ENCODE results near the gene ESRRB.

ESRRB gene

DNA sequence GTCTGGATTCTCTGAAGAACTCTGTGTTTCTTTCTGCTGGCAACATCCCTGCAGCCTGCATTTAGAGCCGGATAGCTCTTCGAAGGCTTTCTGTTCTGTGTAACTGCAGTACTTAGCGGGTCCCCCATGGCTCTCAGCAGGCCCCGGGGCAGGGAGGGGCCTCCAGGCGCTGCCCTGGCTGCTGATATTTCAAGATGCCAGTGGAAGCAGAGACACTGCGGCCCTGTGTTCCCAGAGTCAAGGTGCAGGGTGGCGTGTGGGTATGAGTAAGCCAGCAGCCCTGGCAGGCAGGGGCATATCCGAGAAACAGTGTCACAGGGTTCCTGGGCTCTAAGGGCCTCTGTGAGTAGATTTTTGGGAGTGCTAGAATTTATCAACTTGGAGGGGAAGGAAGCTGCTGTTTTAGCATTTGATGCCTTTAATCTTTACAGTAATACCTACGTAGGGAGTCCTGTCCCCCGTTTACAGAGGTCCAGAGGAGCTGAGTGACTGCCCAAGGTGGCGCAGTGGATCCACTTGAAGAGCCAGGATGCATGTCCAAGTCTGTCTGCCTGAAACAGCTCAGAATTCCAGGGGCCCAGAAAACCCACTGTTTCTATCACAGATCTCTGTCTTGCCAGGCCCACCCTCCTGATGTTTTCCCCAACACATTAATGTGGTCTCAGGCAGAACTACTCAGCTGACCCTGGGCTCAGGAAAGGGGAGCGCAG, 16.2 kb downstream of the ESRRB start:
- intact Hi-C loops (cut with DNase I), result no loop called here
- DNase-seq, result peak in 1 of 42 donors; percentile 11

DNA sequence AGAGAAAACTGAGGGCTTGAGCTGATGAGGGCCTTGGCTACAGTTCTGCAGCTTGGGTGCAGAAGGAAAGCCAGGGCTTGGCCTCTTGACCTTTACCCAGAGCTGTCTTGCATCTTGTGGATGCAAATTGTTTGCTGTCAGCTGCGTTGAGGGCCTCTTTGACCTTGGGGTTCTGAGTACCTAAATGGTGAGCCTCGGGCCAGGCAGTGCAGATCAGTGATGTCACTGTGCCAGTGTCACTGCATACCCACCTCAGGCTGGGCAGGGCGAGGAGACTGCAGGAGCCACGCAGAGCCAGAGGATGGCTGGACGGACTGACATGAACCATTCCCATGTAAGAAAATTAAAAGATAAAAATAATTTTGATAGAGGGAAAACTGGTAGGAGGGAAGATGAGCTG, 18.6 kb downstream of the ESRRB start:
- intact Hi-C loops (cut with DNase I), result no loop called here
- no peak for DNase-seq

DNA sequence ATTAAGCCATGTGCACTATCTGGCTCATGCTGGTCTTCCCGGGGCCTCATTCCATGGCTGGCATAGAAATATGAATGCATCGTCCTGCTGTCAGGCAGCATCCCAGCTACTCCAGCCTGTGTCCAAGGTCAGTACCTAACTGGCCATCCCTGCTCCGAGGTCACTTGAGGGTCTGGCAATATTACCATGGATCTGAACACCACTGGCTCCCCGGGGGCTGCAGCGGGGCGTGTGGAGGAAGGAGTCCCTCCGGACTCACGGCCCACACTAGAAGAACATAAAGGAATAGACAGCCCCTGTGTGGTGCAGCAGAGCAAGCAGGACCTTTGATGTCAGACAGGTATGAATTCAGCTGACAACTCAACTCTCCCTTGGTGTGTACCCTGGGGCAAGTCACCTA, 19.2 kb downstream of the ESRRB start:
- intact Hi-C loops (cut with DNase I), result no loop called here
- no peak for DNase-seq

DNA sequence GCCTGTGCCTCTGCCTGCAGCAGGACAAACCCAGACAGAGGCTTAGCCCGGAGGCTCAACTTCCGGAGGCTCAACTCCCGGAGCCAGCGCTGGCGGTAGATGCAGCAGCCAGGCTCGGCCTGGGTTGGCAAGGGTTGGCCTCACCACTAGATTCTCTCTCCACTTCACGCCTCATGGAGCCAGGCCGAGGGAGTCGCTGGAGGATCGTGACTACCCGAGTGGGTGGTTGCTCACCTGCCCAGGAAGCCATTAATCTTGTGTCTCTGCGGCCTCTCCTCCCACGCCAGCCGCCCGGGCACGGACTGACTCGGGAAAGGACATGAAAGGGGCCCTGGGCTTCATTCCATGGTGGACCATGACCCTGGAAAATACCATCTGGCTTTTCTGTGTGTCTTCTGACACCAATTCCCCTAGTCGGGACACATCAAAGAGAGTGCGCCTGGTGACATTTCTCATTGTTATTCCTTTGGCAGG, 20.8 kb downstream of the ESRRB start:
- no peak for DNase-seq
- intact Hi-C loops (cut with DNase I), result no loop called here

DNA sequence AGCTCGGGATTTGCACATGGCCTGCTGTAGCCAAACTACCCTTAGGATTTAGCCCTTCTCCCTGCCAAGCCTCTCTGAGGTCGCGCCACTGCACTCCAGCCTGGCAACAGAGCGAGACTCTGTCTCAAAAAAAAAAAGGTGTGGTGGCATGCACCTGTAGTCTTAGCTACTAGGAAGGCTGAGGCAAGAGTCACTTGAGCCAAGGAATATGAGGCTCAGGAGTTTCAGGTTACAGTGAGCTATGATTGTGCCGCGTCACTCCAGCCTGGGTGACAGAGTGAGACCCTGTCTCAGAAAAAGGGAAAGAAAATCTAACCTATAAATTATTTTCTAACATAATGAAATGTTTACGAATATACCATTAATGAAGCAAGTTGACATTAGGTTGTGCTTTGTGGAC, 29.7 kb downstream of the ESRRB start:
- DNase-seq, result no peak
- intact Hi-C loops (cut with DNase I), result no loop called here

GRCh38 chr14:76407449-76408150, 31.7 kb downstream of the ESRRB start:
- intact Hi-C loops (cut with DNase I), result no loop called here
- DNase-seq, result no peak

DNA sequence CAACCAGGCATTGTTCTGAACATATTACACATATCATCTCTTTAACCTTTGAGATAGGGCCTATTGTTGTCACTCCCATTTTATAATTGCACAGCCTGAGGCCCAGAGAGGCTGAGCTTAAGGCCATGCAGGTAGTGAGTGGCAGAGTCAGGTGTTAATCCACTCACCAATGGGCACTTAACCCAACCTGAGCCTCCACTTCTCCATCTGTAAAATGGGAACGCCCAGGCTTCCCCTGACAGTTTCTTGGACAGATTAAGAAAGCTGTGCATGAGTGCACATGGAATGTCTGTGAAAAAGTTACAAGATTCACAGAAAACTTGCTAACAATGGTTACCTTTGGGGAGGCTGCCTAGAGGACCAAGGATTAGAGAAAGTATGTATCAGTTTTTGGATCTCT, 32.9 kb downstream of the ESRRB start:
- intact Hi-C loops (cut with DNase I), result no loop called here
- DNase-seq, result no peak

GRCh38 chr14:76412501-76412900, 36.6 kb downstream of the ESRRB start:
- peak in 16 of 42 donors; percentile 2 to 67 (median 20) for DNase-seq
- intact Hi-C loops (cut with DNase I), result no loop called here

- intact Hi-C loops (cut with DNase I), result no loop called here
- peak in 1 of 42 donors; percentile 11 for DNase-seq
Measured at GRCh38 chr14:76413106-76413961, 37.4 kb downstream of the ESRRB start.

DNA sequence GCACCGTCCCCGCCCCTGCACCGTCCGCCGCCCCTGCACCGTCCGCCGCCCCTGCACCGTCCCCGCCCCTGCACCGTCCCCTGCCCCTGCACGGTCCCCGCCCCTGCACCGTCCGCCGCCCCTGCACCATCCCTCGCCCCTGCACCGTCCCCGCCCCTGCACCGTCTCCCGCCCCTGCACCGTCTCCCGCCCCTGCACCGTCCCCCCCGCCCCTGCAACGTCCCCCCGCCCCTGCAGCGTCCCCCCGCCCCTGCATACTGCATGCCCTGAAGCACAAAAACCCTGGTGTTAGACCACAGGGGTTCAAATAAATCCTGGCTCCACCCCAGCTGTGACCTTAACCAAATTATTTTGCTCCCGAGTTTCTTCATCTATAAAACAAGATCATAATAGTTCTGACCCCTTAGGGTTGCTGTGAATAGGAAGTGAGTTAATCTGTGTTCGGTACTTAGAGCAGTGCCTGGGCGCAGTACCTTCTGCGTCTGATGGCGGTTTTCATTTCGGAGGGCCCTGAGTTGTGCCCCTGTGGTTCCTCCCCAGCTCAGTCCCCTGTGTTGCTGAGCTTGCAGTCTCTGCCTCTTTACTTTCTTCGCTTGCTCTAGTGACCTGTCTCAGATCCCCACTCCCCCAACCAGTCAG, 38.1 kb downstream of the ESRRB start:
- no peak for DNase-seq
- intact Hi-C loops (cut with DNase I), result no loop called here

GRCh38 chr14:76419399-76419798, 43.5 kb downstream of the ESRRB start:
- intact Hi-C loops (cut with DNase I), result no loop called here
- no peak for DNase-seq

DNA sequence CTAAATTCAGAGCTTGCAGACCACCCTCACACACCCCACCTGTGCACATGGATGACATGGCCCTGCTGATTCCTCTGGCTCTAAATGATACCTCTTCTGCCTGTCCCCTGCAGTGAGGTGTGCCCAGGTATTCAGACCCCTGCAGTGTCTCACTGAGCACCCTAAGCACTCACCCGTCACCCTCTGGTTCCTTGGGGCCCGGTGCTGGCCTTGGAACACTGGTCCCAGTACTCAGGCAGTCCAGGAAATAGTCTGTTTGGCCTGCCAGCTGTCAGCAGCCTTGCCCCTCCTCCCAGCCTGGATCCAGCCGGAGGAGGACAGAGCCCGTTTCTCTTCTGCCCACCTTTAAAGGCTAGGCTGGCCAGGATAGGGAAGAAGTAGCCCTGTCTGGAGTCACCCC, 44.9 kb downstream of the ESRRB start:
- intact Hi-C loops (cut with DNase I), result no loop called here
- no peak for DNase-seq

DNA sequence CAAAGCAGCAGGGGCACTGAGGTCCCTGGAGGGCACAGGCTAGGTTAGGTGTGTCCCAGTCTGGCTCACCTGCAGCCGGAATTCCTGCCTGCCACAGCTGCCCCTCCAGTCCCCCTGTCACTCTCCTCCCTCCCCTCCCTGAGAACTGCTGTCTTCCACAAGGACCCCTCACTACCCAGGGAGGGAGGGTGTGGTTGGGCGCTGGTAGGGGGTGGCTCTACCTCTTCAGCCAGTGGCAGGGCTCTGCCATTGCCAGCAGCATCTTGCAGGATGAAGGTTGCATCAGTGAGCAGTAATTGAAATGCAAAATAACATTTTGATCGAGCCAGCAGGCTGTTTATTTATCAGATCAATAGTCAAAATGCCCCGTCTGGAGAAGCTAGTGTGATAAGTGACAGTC, 45.7 kb downstream of the ESRRB start:
- DNase-seq, result no peak
- intact Hi-C loops (cut with DNase I), result no loop called here

DNA sequence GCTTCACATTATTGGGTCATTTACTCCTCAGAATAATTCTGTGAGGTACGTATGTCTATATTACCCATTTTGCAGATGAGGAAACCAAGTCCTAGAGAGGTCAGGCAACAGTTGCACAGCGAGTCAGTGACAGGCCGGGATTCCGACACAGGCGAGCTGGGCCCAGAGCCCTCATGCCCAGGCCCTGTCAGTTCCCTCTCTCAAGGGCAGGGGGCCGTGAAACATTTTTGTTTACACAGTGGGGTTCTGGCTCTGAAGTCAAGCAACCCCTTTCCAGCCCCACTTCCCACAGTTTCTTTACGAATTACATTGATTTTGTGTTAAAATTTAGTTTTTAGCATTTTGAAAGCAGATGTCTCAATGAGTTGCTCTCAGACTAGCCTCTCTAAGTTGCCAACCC, 46.7 kb downstream of the ESRRB start:
- DNase-seq, result no peak
- intact Hi-C loops (cut with DNase I), result no loop called here

GRCh38 chr14:76423534-76423933, 47.6 kb downstream of the ESRRB start:
- intact Hi-C loops (cut with DNase I), result no loop called here
- no peak for DNase-seq

DNA sequence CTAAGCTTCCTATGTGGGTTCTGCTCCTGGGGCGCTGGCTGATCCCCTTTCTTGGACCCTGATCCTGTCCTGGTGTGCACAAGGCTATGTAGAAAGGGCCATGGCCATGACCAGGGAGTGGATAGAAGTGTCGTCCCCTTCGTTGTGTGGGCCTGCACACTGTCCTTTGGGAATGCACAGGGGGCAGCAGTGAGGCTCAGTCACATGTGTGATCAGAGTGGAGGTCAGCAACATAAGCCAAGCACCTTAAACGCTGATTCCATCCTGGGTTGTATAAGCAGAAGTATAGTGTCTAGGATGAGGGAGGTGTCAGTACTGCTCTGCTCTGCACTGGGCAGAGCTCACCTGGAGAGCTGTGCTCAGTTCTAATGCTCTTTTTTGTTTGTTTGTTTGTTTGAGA, 48.4 kb downstream of the ESRRB start:
- intact Hi-C loops (cut with DNase I), result no loop called here
- no peak for DNase-seq

GRCh38 chr14:76426161-76426696, 50.3 kb downstream of the ESRRB start:
- intact Hi-C loops (cut with DNase I), result no loop called here
- DNase-seq, result no peak

DNA sequence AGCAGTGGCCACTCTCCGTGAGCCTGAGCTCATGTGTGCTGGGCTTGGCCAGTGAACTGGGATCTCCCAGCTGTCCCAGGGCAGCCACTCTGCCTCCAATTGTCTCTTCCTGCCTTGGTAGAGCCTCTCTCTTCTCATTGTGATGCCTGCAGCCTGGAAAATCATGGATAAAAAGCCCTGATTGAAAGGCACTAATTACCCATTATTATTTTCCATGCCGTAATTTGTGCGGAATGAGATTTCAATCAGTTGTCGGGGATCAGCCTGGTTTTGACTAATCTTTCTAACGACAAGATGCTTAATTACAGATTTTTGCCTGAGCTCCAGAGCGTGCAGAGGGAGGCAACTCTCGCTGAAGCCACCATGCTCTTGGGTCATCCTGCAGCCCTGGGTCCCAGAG, 52.7 kb downstream of the ESRRB start:
- no peak for DNase-seq
- intact Hi-C loops (cut with DNase I), result no loop called here

- intact Hi-C loops (cut with DNase I), result no loop called here
- DNase-seq, result no peak
Measured at GRCh38 chr14:76430017-76430416, 54.1 kb downstream of the ESRRB start.
